Activated CD8-positive, alpha-beta memory T cell treated with anti-CD3 and anti-CD28 coated beads, Interleukin-2, amount 10 ng/mL, durations not matched to agents 7 days and 5 days (primary cell): ENCODE results near the gene KHDRBS2. TPM values are rescaled to one million over a fixed set of nuclear protein-coding genes. Genes with fewer than 3 reads are reported as not detected.

Experiments
- ATAC-seq: fragments of 150-1000 bp; cut with Tn5 transposase; one replicate; pipeline ENCODE4 v1.10.0; 2021; ENCODE audit warnings: moderate library complexity
- CTCF ChIA-PET: fragments of 350-600 bp; sonication (Branson Sonifier 250); formaldehyde crosslinking; loops from one replicate; lab custom pipeline; 2021; ENCODE audit warnings: antibody characterized with exemption; lab: Charles Lee
- DNase-seq: peaks from one replicate; pipeline ENCODE4 v3.0.0-alpha.2; 2020
- H3K27ac Mint-ChIP-seq: one replicate; pipeline ENCODE4 v1.8.0; 2021; ENCODE audit warnings: mild to moderate bottlenecking, mixed read lengths
- H3K27me3 Mint-ChIP-seq: one replicate; pipeline ENCODE4 v1.8.0; 2021; ENCODE audit warnings: mixed read lengths
- H3K36me3 Mint-ChIP-seq: one replicate; pipeline ENCODE4 v1.8.0; 2021; ENCODE audit warnings: mild to moderate bottlenecking, mixed read lengths
- H3K4me1 Mint-ChIP-seq: one replicate; pipeline ENCODE4 v1.8.0; 2021; ENCODE audit warnings: mixed read lengths
- H3K4me3 Mint-ChIP-seq: one replicate; pipeline ENCODE4 v1.8.0; 2021; ENCODE audit warnings: mild to moderate bottlenecking, moderate library complexity, mixed read lengths
- H3K9me3 Mint-ChIP-seq: one replicate; pipeline ENCODE4 v1.8.0; 2022; ENCODE audit warnings: low read depth, mixed read lengths
- total RNA-seq, 2 experiments: library from RNA; stranded (reverse); gene quantifications; one replicate each; pipeline ENCODE4 v1.2.3, GENCODE V29; 2021

Gene KHDRBS2
- total RNA-seq, 2 experiments from 2014 or later, result not detected

- Mint-ChIP-seq H3K9me3 (no peaks in the 10 kb centered on the region), H3K4me1 (no peaks in the 10 kb centered on the region), H3K36me3 (no peaks in the 10 kb centered on the region), H3K4me3 (no peak overlapping the region), H3K27me3 (no peaks in the 10 kb centered on the region), H3K27ac (no peak overlapping the region)
- CTCF ChIA-PET, result no interaction called here
- ATAC-seq (no peak), DNase-seq (no peak)
Measured at GRCh38 chr6:62272114-62272513, 13.9 kb downstream of the KHDRBS2 start.

- no peak for DNase-seq
- Mint-ChIP-seq H3K36me3 (no peaks in the 10 kb centered on the region), H3K27ac (no peak overlapping the region), H3K9me3 (no peaks in the 10 kb centered on the region), H3K4me3 (no peak overlapping the region), H3K27me3 (no peaks in the 10 kb centered on the region), H3K4me1 (no peaks in the 10 kb centered on the region)
- CTCF ChIA-PET, result no interaction called here
- no peak for ATAC-seq
Measured at GRCh38 chr6:62265906-62266525, 20.0 kb downstream of the KHDRBS2 start.

- no peak overlapping the region for H3K4me3 Mint-ChIP-seq
- H3K9me3 Mint-ChIP-seq, result no peaks in the 10 kb centered on the region
- no peak overlapping the region for H3K27ac Mint-ChIP-seq
- no peaks in the 10 kb centered on the region for H3K36me3 Mint-ChIP-seq
- no peaks in the 10 kb centered on the region for H3K4me1 Mint-ChIP-seq
- CTCF ChIA-PET, result no interaction called here
- ATAC-seq (no peak), DNase-seq (no peak)
- no peaks in the 10 kb centered on the region for H3K27me3 Mint-ChIP-seq
Measured at GRCh38 chr6:62262283-62262682, 23.7 kb downstream of the KHDRBS2 start.

GRCh38 chr6:62246087-62246486 lies 39.9 kb downstream of the KHDRBS2 start:
- CTCF ChIA-PET, result no interaction called here
- ATAC-seq, result no peak
- H3K27me3 Mint-ChIP-seq, result no peaks in the 10 kb centered on the region

GRCh38 chr6:62236784-62237183 lies 49.2 kb downstream of the KHDRBS2 start:
- ATAC-seq (no peak), DNase-seq (no peak)
- Mint-ChIP-seq H3K9me3 (no peaks in the 10 kb centered on the region), H3K27ac (no peak overlapping the region), H3K4me3 (no peak overlapping the region), H3K36me3 (no peaks in the 10 kb centered on the region), H3K4me1 (no peaks in the 10 kb centered on the region), H3K27me3 (no peaks in the 10 kb centered on the region)
- CTCF ChIA-PET, result no interaction called here

More at GRCh38 chr6:62246087-62246486, 39.9 kb downstream of the KHDRBS2 start:
- H3K36me3 Mint-ChIP-seq, result no peaks in the 10 kb centered on the region
- no peak for DNase-seq
- H3K27ac Mint-ChIP-seq, result no peak overlapping the region
- H3K9me3 Mint-ChIP-seq, result no peaks in the 10 kb centered on the region
- H3K4me3 Mint-ChIP-seq, result no peak overlapping the region
- no peaks in the 10 kb centered on the region for H3K4me1 Mint-ChIP-seq

- ATAC-seq (no peak), DNase-seq (no peak)
- Mint-ChIP-seq H3K27me3 (no peaks in the 10 kb centered on the region), H3K9me3 (peaks cover 6% of the 10 kb centered on the region), H3K36me3 (no peaks in the 10 kb centered on the region), H3K4me3 (no peak overlapping the region), H3K4me1 (no peaks in the 10 kb centered on the region), H3K27ac (no peak overlapping the region)
- CTCF ChIA-PET, result no interaction called here
Measured at GRCh38 chr6:62229231-62229630, 56.8 kb downstream of the KHDRBS2 start.

- Mint-ChIP-seq H3K36me3 (no peaks in the 10 kb centered on the region), H3K4me1 (no peaks in the 10 kb centered on the region), H3K4me3 (no peak overlapping the region), H3K27ac (no peak overlapping the region), H3K27me3 (no peaks in the 10 kb centered on the region), H3K9me3 (peaks cover 9% of the 10 kb centered on the region)
- ATAC-seq (no peak), DNase-seq (no peak)
- CTCF ChIA-PET, result no interaction called here
Measured at GRCh38 chr6:62217866-62218265, 68.2 kb downstream of the KHDRBS2 start.

- H3K27me3 Mint-ChIP-seq, result no peaks in the 10 kb centered on the region
- no peaks in the 10 kb centered on the region for H3K4me1 Mint-ChIP-seq
- DNase-seq (no peak), ATAC-seq (no peak)
- CTCF ChIA-PET, result no interaction called here
- H3K27ac Mint-ChIP-seq, result no peak overlapping the region
- H3K4me3 Mint-ChIP-seq, result no peak overlapping the region
- no peaks in the 10 kb centered on the region for H3K36me3 Mint-ChIP-seq
- peaks cover 9% of the 10 kb centered on the region for H3K9me3 Mint-ChIP-seq
Measured at GRCh38 chr6:62202078-62202477, 83.9 kb downstream of the KHDRBS2 start.

- peaks cover 14% of the 10 kb centered on the region for H3K9me3 Mint-ChIP-seq
- H3K4me3 Mint-ChIP-seq, result no peak overlapping the region
- no peak for DNase-seq
- H3K36me3 Mint-ChIP-seq, result no peaks in the 10 kb centered on the region
- H3K27ac Mint-ChIP-seq, result no peak overlapping the region
- no peaks in the 10 kb centered on the region for H3K4me1 Mint-ChIP-seq
- ATAC-seq, result no peak
- H3K27me3 Mint-ChIP-seq, result no peaks in the 10 kb centered on the region
- CTCF ChIA-PET, result no interaction called here
Measured at GRCh38 chr6:62192593-62192992, 93.4 kb downstream of the KHDRBS2 start.

GRCh38 chr6:62175195-62175594 lies 110.8 kb downstream of the KHDRBS2 start:
- ATAC-seq, result no peak
- H3K9me3 Mint-ChIP-seq, result peaks cover 9% of the 10 kb centered on the region
- no peak for DNase-seq
- H3K27me3 Mint-ChIP-seq, result no peaks in the 10 kb centered on the region
- H3K4me1 Mint-ChIP-seq, result no peaks in the 10 kb centered on the region
- CTCF ChIA-PET, result no interaction called here
- H3K36me3 Mint-ChIP-seq, result no peaks in the 10 kb centered on the region
- H3K27ac Mint-ChIP-seq, result no peak overlapping the region
- no peak overlapping the region for H3K4me3 Mint-ChIP-seq

- H3K4me3 Mint-ChIP-seq, result no peak overlapping the region
- H3K4me1 Mint-ChIP-seq, result no peaks in the 10 kb centered on the region
- DNase-seq (no peak), ATAC-seq (no peak)
- no peaks in the 10 kb centered on the region for H3K36me3 Mint-ChIP-seq
- no peaks in the 10 kb centered on the region for H3K27me3 Mint-ChIP-seq
- H3K9me3 Mint-ChIP-seq, result peaks cover 9% of the 10 kb centered on the region
- CTCF ChIA-PET, result no interaction called here
- no peak overlapping the region for H3K27ac Mint-ChIP-seq
Measured at GRCh38 chr6:62174548-62174947, 111.5 kb downstream of the KHDRBS2 start.

- no peak overlapping the region for H3K27ac Mint-ChIP-seq
- H3K4me1 Mint-ChIP-seq, result no peaks in the 10 kb centered on the region
- CTCF ChIA-PET, result no interaction called here
- H3K36me3 Mint-ChIP-seq, result no peaks in the 10 kb centered on the region
- H3K4me3 Mint-ChIP-seq, result no peak overlapping the region
- no peaks in the 10 kb centered on the region for H3K27me3 Mint-ChIP-seq
- ATAC-seq (no peak), DNase-seq (no peak)
- H3K9me3 Mint-ChIP-seq, result peaks cover 9% of the 10 kb centered on the region
Measured at GRCh38 chr6:62167736-62168135, 118.3 kb downstream of the KHDRBS2 start.

- H3K27me3 Mint-ChIP-seq, result no peaks in the 10 kb centered on the region
- ATAC-seq, result no peak
Measured at GRCh38 chr6:62162858-62163257, 123.2 kb downstream of the KHDRBS2 start.

GRCh38 chr6:62152796-62153195 lies 133.2 kb downstream of the KHDRBS2 start:
- Mint-ChIP-seq H3K36me3 (no peaks in the 10 kb centered on the region), H3K27ac (no peak overlapping the region), H3K4me3 (no peak overlapping the region), H3K27me3 (no peaks in the 10 kb centered on the region), H3K4me1 (no peaks in the 10 kb centered on the region), H3K9me3 (peaks cover 4% of the 10 kb centered on the region)
- DNase-seq (no peak), ATAC-seq (no peak)
- CTCF ChIA-PET, result no interaction called here

More at GRCh38 chr6:62162858-62163257, 123.2 kb downstream of the KHDRBS2 start:
- Mint-ChIP-seq H3K36me3 (no peaks in the 10 kb centered on the region), H3K4me1 (no peaks in the 10 kb centered on the region), H3K9me3 (no peaks in the 10 kb centered on the region), H3K27ac (no peak overlapping the region), H3K4me3 (no peak overlapping the region)
- CTCF ChIA-PET, result no interaction called here
- no peak for DNase-seq
